AG10803 (cell line): Measurements from ENCODE around the gene TOM1L2.

Experiments
- DNase-seq: peaks from one replicate; pipeline ENCODE4 v3.0.0; 2010; ENCODE audit warnings: low read depth
- H3K4me3 ChIP-seq: 2 replicates; pipeline ENCODE4 v1.5.1; 2011; ENCODE audit warnings: mild to moderate bottlenecking, low read length, control low read depth
- TF ChIP-seq, protein P1 (sequence below): conservative IDR thresholded peaks from 2 replicates; pipeline ENCODE4 v1.5.1; 2011; ENCODE audit warnings: mild to moderate bottlenecking, low read length, control low read depth, inconsistent platforms

The TOM1L2 gene

GRCh38 chr17:17907469-17907868, 64.7 kb downstream of the TOM1L2 start:
- H3K4me3 ChIP-seq = no peak overlapping the region
- TF ChIP-seq, protein P1, sequence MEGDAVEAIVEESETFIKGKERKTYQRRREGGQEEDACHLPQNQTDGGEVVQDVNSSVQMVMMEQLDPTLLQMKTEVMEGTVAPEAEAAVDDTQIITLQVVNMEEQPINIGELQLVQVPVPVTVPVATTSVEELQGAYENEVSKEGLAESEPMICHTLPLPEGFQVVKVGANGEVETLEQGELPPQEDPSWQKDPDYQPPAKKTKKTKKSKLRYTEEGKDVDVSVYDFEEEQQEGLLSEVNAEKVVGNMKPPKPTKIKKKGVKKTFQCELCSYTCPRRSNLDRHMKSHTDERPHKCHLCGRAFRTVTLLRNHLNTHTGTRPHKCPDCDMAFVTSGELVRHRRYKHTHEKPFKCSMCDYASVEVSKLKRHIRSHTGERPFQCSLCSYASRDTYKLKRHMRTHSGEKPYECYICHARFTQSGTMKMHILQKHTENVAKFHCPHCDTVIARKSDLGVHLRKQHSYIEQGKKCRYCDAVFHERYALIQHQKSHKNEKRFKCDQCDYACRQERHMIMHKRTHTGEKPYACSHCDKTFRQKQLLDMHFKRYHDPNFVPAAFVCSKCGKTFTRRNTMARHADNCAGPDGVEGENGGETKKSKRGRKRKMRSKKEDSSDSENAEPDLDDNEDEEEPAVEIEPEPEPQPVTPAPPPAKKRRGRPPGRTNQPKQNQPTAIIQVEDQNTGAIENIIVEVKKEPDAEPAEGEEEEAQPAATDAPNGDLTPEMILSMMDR = no peak
- DNase-seq = no peak

DNA sequence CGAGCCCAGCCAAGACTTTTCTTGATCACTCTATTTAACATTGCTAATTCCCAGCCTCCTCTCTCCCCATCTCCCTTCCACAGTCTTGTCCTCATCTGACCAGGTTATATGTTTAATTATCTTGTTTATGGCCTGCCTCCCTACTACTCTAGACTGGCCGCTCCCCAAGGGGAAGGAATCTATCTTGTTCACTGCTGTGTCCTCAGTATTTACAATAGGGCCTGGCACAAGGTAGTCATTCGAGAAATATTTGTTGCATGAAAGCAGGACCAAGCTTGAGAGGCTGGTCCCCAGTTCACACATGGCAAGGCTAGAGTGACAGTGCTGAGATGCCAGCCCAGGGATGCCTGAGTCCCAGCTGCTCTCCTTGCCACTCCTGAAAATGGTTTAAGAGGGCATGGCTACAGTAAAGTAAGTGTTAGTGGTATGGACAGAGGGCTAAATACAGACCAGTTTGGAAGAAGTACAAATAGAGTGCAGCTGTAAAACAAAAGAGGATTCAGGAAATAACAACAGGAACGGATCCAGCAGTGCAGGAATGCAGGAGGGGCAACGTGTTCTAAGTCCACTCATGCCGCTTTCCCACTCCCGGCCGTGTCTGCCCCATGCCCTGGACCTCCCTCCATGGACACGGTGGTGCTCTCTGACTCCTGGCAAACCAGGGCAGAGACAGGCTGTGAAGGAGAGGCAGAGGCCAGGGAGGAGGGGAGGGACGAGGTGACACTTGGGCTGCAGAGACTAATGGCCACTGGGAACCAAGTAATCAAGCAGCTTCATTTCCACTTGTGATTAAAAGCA, 65.6 kb downstream of the TOM1L2 start:
- TF ChIP-seq, protein P1 = no peak
- DNase-seq = peak; percentile 47
- no peak overlapping the region for H3K4me3 ChIP-seq

DNA sequence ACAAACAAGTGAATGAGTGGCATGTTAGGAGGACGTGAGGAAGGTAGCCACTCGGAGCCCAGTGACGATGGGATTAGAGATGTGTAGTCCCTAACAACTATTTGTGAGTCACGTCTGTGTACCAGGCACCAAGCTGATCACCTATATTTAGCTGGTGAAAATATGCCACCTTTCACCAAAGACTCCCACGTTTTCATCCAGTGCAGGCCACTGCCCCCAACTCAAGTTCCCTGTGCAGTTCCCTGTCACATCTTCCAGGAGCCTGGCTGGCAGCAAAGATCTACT, 67.2 kb downstream of the TOM1L2 start:
- no peak overlapping the region for H3K4me3 ChIP-seq
- TF ChIP-seq, protein P1 = no peak
- DNase-seq = no peak

DNA sequence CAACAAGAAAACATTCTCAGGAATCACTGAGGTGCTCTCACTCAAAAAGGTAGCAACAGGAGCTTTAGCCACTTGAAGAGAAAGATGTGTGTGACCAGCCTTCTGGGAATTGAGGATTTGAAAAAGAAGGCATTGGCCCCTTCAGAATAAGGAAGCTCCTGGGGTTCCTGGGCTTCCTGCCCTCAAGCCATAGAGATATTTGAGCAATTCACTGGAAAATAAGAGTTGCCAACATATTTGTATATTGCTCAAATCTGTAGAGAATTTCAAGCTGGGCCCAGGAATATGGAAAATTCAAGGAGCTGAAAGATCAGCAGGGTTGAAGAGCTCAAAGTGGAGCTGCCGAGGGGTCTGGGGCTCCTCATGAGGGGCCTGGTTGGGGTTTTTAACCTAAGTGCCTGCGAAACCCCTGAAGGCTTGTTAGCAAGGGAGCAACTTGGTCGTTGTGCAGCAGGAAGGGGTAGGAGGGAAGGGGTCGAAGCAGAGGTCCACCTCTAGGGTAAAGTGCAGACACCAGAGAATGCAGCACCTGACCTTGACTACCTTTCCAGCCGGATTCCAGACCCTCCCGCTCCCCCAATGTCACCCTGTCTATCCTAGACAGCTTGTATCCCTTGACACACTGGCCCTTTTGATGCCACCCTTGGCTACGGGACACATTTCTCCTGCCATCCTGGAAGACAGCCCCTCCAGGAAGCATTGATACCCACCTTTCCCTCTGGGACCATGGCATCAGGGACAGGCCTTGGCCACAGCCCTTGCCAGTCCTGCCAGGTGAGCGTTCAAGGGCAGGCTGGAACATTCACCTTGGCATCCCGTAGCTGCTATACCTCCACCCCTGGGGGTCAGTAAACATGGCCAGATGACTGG, 67.8 kb downstream of the TOM1L2 start:
- H3K4me3 ChIP-seq = no peak overlapping the region
- TF ChIP-seq, protein P1 = no peak
- peak; percentile 77 for DNase-seq

DNA sequence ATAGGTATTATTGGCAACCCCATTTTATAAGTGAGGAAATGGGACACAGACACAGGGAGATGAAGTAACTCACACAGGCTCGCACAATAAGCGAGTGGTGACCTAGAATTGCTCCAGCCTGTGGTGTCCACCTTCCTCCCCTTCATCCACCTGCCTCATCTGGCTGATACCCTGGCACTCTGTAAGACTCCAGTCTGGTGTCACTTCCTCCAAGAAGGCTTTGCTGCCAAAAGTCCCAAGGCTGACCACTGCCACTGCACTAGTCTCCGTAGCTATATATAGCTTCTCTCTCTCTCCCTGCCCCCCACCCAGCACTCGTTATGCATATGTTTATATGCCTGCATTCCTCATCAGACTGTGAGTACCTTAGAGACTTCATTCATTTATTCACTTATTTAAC, 69.3 kb downstream of the TOM1L2 start:
- TF ChIP-seq, protein P1 = no peak
- no peak overlapping the region for H3K4me3 ChIP-seq
- no peak for DNase-seq

GRCh38 chr17:17902376-17902775, 69.8 kb downstream of the TOM1L2 start:
- no peak overlapping the region for H3K4me3 ChIP-seq
- no peak for DNase-seq
- TF ChIP-seq, protein P1 = no peak
